SU-DHL-6 (cell line): ENCODE data around the gene NHSL2.

Experiments used
- H2AFZ ChIP-seq: fragments of 200-600 bp; sonication (generic); 2 replicates; pipeline ENCODE4 v1.6.1; 2014; ENCODE audit warnings: low read depth, mild to moderate bottlenecking, moderate library complexity, mixed read lengths, antibody characterized with exemption, low read length; ENCODE audit not compliant: severe bottlenecking
- H3F3A ChIP-seq: fragments of 200-600 bp; shearing (Covaris generic); 2 replicates; pipeline ENCODE4 v1.6.0; 2016; ENCODE audit warnings: antibody characterized with exemption, mild to moderate bottlenecking; ENCODE audit not compliant: insufficient read depth
- H3K27ac ChIP-seq: fragments of 200-600 bp; sonication (generic); 2 replicates; pipeline ENCODE4 v1.5.1; 2016; ENCODE audit warnings: low read depth, mild to moderate bottlenecking, low read length, moderate library complexity, mixed read lengths
- H3K27me3 ChIP-seq: fragments of 200-600 bp; sonication (generic), shearing (Covaris generic); 2 replicates; pipeline ENCODE4 v1.6.0; 2014; ENCODE audit warnings: mild to moderate bottlenecking, low read length
- H3K36me3 ChIP-seq: fragments of 200-600 bp; sonication (generic); 2 replicates; pipeline ENCODE4 v1.6.1; 2014; ENCODE audit warnings: mild to moderate bottlenecking, low read length, mixed read lengths
- H3K4me2 ChIP-seq: fragments of 300-600, 200-600 bp; shearing (Covaris generic), sonication (generic); 2 replicates; pipeline ENCODE4 v1.6.0; 2014; ENCODE audit warnings: low read length, low read depth, mild to moderate bottlenecking; ENCODE audit not compliant: poor library complexity, severe bottlenecking
- H3K4me3 ChIP-seq: fragments of 200-600 bp; sonication (generic); 2 replicates; pipeline ENCODE4 v1.5.1; 2014; ENCODE audit warnings: antibody characterized with exemption, low read length, mild to moderate bottlenecking, mixed read lengths; ENCODE audit not compliant: insufficient read depth, poor library complexity, severe bottlenecking
- H3K79me2 ChIP-seq: fragments of 200-600 bp; sonication (generic); 2 replicates; pipeline ENCODE4 v1.6.1; 2014; ENCODE audit warnings: mild to moderate bottlenecking, low read length, moderate library complexity; ENCODE audit not compliant: insufficient read depth
- H3K9ac ChIP-seq: fragments of 200-600 bp; sonication (generic); 2 replicates; pipeline ENCODE4 v1.7.0; 2014; ENCODE audit warnings: mild to moderate bottlenecking, low read length
- H3K9me2 ChIP-seq: fragments of 200-600 bp; sonication (generic); replicated peaks from 2 replicates; pipeline ENCODE4 v1.6.1; 2014; ENCODE audit warnings: low read length; ENCODE audit not compliant: insufficient read depth
- H3K9me3 ChIP-seq: fragments of 200-600 bp; sonication (generic); 2 replicates; pipeline ENCODE4 v1.6.1; 2014; ENCODE audit warnings: low read length, mixed read lengths; ENCODE audit not compliant: insufficient read depth
- H4K20me1 ChIP-seq: fragments of 200-600 bp; sonication (generic); 2 replicates; pipeline ENCODE4 v1.6.1; 2014; ENCODE audit warnings: low read depth, mild to moderate bottlenecking, antibody characterized with exemption, low read length, moderate library complexity, mixed read lengths
- CTCF ChIP-seq: fragments of 200-600 bp; sonication (generic); IDR thresholded peaks from one replicate; pipeline ENCODE4 v1.5.1; 2017; ENCODE audit warnings: antibody characterized with exemption, mild to moderate bottlenecking, low read length, moderate library complexity; ENCODE audit not compliant: insufficient read depth, poor library complexity, severe bottlenecking
- EZH2phosphoT487 ChIP-seq: fragments of 200-600 bp; sonication (generic), shearing (Covaris generic); conservative IDR thresholded peaks from 2 replicates; pipeline ENCODE4 v1.6.1; 2018; ENCODE audit warnings: mild to moderate bottlenecking, antibody characterized with exemption, low read length, moderate library complexity, mixed read lengths

The NHSL2 gene

GRCh38 chrX:72020788-72021187 is 110.1 kb downstream of the NHSL2 start:
- H3K9ac ChIP-seq = no peak overlapping the region

GRCh38 chrX:72021975-72022374 is 111.3 kb downstream of the NHSL2 start:
- H3K9ac ChIP-seq = no peak overlapping the region
- H3K79me2 ChIP-seq = no peaks in the 10 kb centered on the region
- no peaks in the 10 kb centered on the region for H3K9me3 ChIP-seq
- H3K27ac ChIP-seq = no peak overlapping the region
- TF ChIP-seq CTCF (peak; percentile 43), EZH2phosphoT487 (no peak)
- no peaks in the 10 kb centered on the region for H4K20me1 ChIP-seq
- H2AFZ ChIP-seq = no peak overlapping the region
- H3K27me3 ChIP-seq = no peaks in the 10 kb centered on the region
- no peaks in the 10 kb centered on the region for H3K9me2 ChIP-seq
- H3K36me3 ChIP-seq = no peaks in the 10 kb centered on the region
- H3K4me3 ChIP-seq = no peak overlapping the region
- H3K4me2 ChIP-seq = no peak overlapping the region
- no peaks in the 10 kb centered on the region for H3F3A ChIP-seq

More at GRCh38 chrX:72020788-72021187, 110.1 kb downstream of the NHSL2 start:
- no peaks in the 10 kb centered on the region for H3K9me2 ChIP-seq
- no peaks in the 10 kb centered on the region for H3K27me3 ChIP-seq
- no peak overlapping the region for H3K4me3 ChIP-seq
- no peaks in the 10 kb centered on the region for H3K9me3 ChIP-seq
- H3K4me2 ChIP-seq = no peak overlapping the region
- no peaks in the 10 kb centered on the region for H3K79me2 ChIP-seq
- no peaks in the 10 kb centered on the region for H3K36me3 ChIP-seq
- no peak overlapping the region for H3K27ac ChIP-seq
- no peak overlapping the region for H2AFZ ChIP-seq
- H4K20me1 ChIP-seq = no peaks in the 10 kb centered on the region
- no peaks in the 10 kb centered on the region for H3F3A ChIP-seq
- no peak for TF ChIP-seq EZH2phosphoT487
- no peak for TF ChIP-seq CTCF

- Histone ChIP-seq H3K36me3 (no peaks in the 10 kb centered on the region), H3K9me2 (no peaks in the 10 kb centered on the region), H3K4me2 (no peak overlapping the region), H3K27ac (no peak overlapping the region), H4K20me1 (no peaks in the 10 kb centered on the region), H3K9ac (no peak overlapping the region), H3F3A (no peaks in the 10 kb centered on the region), H3K79me2 (no peaks in the 10 kb centered on the region), H2AFZ (no peak overlapping the region), H3K4me3 (no peak overlapping the region), H3K9me3 (no peaks in the 10 kb centered on the region), H3K27me3 (no peaks in the 10 kb centered on the region)
- TF ChIP-seq CTCF (no peak), EZH2phosphoT487 (no peak)
Measured at GRCh38 chrX:72023071-72023470, 112.4 kb downstream of the NHSL2 start.
